Measurements from ENCODE around the gene UBAP2L. TPM values are rescaled to one million over a fixed set of nuclear protein-coding genes. Genes with fewer than 3 reads are reported as not detected.
A peak's percentile ranks its signal among the peaks of the same experiment; 100 is the strongest.
"Not testable (repeated sequence)": the region's sequence is repeated elsewhere in the genome, so short reads cannot be mapped to it uniquely, and the experiment has no call there.

The UBAP2L gene
- total RNA-seq, 4 donors from 2014 or later, result 57.8 to 102 (median 88.8) TPM

- no peak overlapping the region for H3K27ac ChIP-seq
- peak; percentile 17 to 32 for DNase-seq
- no peaks in the 10 kb centered on the region for H3K27me3 ChIP-seq
- H3K4me1 ChIP-seq, result no peaks in the 10 kb centered on the region
- peak in 3 of 6 experiments; percentile 36 to 60 (median 40) for TF ChIP-seq CTCF (IDR thresholded peaks at IDR 0.05)
- no peak for TF ChIP-seq POLR2A (IDR thresholded peaks at IDR 0.05)
- no peak overlapping the region for H3K4me3 ChIP-seq (replicated peaks in 1 of 3)
- WGBS, 2 donors, result 17 to 18% methylated on average over 5 of the region's 5 CpGs
- no peaks in the 10 kb centered on the region for H3K36me3 ChIP-seq
- intact Hi-C loops (cut with DNase I), result no loop called here
- no peaks in the 10 kb centered on the region for H3K9me3 ChIP-seq
Measured at GRCh38 chr1:154198756-154199562, 21.8 kb upstream of the UBAP2L start.

DNA sequence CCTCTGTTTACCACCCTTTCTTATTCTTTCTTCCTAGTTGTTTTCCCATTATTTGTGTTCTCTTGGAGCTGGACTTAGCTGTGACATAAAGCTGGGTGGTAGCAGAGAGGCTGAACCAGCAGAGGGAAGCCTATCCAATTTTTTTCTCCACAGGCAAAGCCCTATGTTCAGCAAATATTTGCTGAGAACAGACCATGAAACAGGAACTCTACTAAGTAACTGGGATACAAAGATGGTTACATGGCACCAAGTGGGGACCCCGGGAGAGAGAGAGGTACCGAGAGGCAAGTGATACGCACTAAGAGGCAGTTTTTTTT lies 21.2 kb upstream of the UBAP2L start:
- DNase-seq, result no peak
- no peaks in the 10 kb centered on the region for H3K4me1 ChIP-seq
- intact Hi-C loops (cut with DNase I), result no loop called here
- no peaks in the 10 kb centered on the region for H3K36me3 ChIP-seq
- no peak overlapping the region for H3K27ac ChIP-seq
- H3K27me3 ChIP-seq, result no peaks in the 10 kb centered on the region
- H3K9me3 ChIP-seq, result no peaks in the 10 kb centered on the region
- H3K4me3 ChIP-seq (replicated peaks in 1 of 3), result no peak overlapping the region
- 87 to 92% methylated on average over 3 of the region's 3 CpGs for WGBS, 2 donors
- TF ChIP-seq CTCF (IDR thresholded peaks at IDR 0.05) (no peak), POLR2A (IDR thresholded peaks at IDR 0.05) (no peak)

DNA sequence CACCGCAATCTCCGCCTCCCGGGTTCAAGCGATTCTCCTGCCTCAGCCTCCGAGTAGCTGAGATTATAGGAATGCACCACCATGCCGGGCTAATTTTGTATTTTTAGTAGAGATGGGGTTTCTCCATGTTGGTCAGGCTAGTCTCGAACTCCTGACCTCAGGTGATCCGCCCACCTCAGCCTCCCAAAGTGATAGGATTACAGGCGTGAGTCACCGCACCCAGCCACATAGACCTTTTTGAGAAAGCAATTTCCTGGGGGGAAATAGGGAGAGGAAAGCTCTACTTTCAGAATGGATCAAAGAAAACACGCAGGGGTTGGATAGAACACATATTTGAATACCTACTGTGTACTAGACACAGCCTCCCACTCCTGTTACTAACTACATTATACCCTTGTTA lies 15.0 kb upstream of the UBAP2L start:
- H3K27me3 ChIP-seq; H3K4me1 ChIP-seq; H3K9me3 ChIP-seq; H3K27ac ChIP-seq; intact Hi-C loops (cut with DNase I); H3K4me3 ChIP-seq (replicated peaks in 1 of 3); DNase-seq: not testable (repeated sequence)
- H3K36me3 ChIP-seq, result peaks cover 40 to 44% of the 10 kb centered on the region in 2 donors
- WGBS, 2 donors, result 94 to 95% methylated on average over 11 of the region's 11 CpGs

DNA sequence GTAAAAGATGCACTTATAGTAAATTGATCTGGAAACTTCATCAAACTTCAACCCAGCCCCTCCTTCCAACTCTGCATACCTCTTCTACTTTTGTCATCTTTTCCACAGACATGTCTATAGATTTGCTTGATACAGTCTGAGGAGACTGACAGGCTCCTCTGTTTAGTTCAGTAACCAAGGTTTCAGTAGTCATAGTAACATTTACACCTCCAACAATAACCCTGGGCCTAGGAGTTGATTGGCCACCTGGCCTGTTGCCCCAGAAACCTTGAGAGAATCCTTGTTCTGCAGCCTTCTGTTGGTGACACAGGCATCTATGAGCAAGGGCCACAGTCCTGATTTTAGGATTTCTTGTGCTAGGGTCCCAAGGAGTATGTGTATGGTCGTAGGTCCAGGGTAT lies 14.6 kb upstream of the UBAP2L start, which contains the start of gene CFAP141:
Gene CFAP141 (minus strand): TSS at position 138 of the 400 bp plus-strand sequence. CDS start 26 bp downstream, at position 112.
- peaks cover 43 to 48% of the 10 kb centered on the region in 2 donors for H3K36me3 ChIP-seq
- no peaks in the 10 kb centered on the region for H3K9me3 ChIP-seq
- WGBS, 2 donors, result 88 to 93% methylated on average over 1 of the region's 1 CpG
- H3K27ac ChIP-seq, result no peak within 1 kb of the TSS
- H3K4me1 ChIP-seq, result no peaks in the 10 kb centered on the region
- TF ChIP-seq CTCF (IDR thresholded peaks at IDR 0.05), result no peak
- TF ChIP-seq POLR2A (IDR thresholded peaks at IDR 0.05), result no peak
- intact Hi-C loops (cut with DNase I), result no loop called here
- no peaks in the 10 kb centered on the region for H3K27me3 ChIP-seq
- DNase-seq, result no peak
- no peak within 1 kb of the TSS for H3K4me3 ChIP-seq (replicated peaks in 1 of 3)

DNA sequence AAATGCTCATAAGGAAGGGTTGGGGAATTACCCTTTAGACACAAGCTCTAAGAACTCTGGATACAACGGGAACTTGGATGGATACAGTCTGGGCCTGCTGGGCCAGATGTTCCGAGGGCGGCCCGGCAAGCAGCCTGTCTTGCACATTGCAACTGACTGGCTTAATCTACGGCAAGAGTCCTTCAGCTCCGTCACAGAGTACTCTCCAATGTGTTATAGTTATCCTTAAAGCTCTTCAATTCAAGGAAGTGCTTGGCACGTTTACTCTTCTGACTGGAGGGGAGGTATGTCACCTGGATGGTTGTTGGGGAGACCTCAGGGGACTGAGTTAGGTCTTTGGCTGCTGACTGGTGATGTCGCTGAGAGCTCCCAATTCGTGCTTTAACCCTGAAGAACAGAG lies 13.5 kb upstream of the UBAP2L start:
- 84 to 86% methylated on average over 9 of the region's 9 CpGs for WGBS, 2 donors
- peaks cover 53 to 58% of the 10 kb centered on the region in 2 donors for H3K36me3 ChIP-seq
- no peak overlapping the region for H3K4me3 ChIP-seq (replicated peaks in 1 of 3)
- intact Hi-C loops (cut with DNase I), result no loop called here
- H3K4me1 ChIP-seq, result no peaks in the 10 kb centered on the region
- H3K9me3 ChIP-seq, result no peaks in the 10 kb centered on the region
- no peak for DNase-seq
- no peak for TF ChIP-seq POLR2A (IDR thresholded peaks at IDR 0.05)
- TF ChIP-seq CTCF (IDR thresholded peaks at IDR 0.05), result no peak
- H3K27me3 ChIP-seq, result no peaks in the 10 kb centered on the region
- no peak overlapping the region for H3K27ac ChIP-seq

All from thyroid gland (tissue), 4 donors.